Liver (tissue), 9 donors: Measurements from ENCODE around the gene PTTG1IP. TPM values are rescaled to one million over a fixed set of nuclear protein-coding genes. Genes with fewer than 3 reads are reported as not detected.

Experiments
- DNase-seq: peaks from one replicate; pipeline ENCODE4 v3.0.0-alpha.2; 2017; ENCODE audit warnings: low spot score
- H3K27ac ChIP-seq, 2 donors: one replicate each; pipeline ENCODE4 v1.7.0; 2013; ENCODE audit warnings: inconsistent platforms in 2 of 2, low read length in 2 of 2, control low read depth in 1 of 2, low read depth in 1 of 2, mild to moderate bottlenecking in 1 of 2
- H3K27me3 ChIP-seq, 4 donors: one replicate each; pipeline versions ENCODE4 v1.6.1 to v1.7.0; 2013; ENCODE audit warnings: low read length in 3 of 4, inconsistent platforms in 1 of 4, mild to moderate bottlenecking in 1 of 4, moderate library complexity in 1 of 4; ENCODE audit not compliant: control insufficient read depth in 4 of 4, insufficient read depth in 4 of 4
- H3K36me3 ChIP-seq, 4 donors: one replicate each; pipeline versions ENCODE4 v1.6.1 to v1.7.0; 2013; ENCODE audit warnings: low read length in 3 of 4, mild to moderate bottlenecking in 3 of 4, low read depth in 1 of 4, moderate library complexity in 1 of 4; ENCODE audit not compliant: control insufficient read depth in 4 of 4, insufficient read depth in 3 of 4
- H3K4me1 ChIP-seq, 4 donors: one replicate each; pipeline versions ENCODE4 v1.6.1 to v1.7.0; 2013; ENCODE audit warnings: low read length in 3 of 4, mild to moderate bottlenecking in 3 of 4, moderate library complexity in 1 of 4; ENCODE audit not compliant: control insufficient read depth in 4 of 4, insufficient read depth in 4 of 4
- H3K4me3 ChIP-seq, 3 donors: one replicate each; pipeline versions ENCODE4 v1.6.1 to v1.7.0; 2013; ENCODE audit warnings: low read length in 3 of 3, control low read depth in 1 of 3, low read depth in 1 of 3, mild to moderate bottlenecking in 1 of 3
- H3K9ac ChIP-seq, 2 donors: one replicate each; pipeline ENCODE4 v1.7.0; 2013; ENCODE audit warnings: low read length in 2 of 2, mild to moderate bottlenecking in 2 of 2, moderate library complexity in 2 of 2, control low read depth in 1 of 2, low read depth in 1 of 2
- H3K9me3 ChIP-seq, 4 donors: one replicate each; pipeline versions ENCODE4 v1.6.1 to v1.7.0; 2013; ENCODE audit warnings: low read length in 3 of 4; ENCODE audit not compliant: control insufficient read depth in 4 of 4
- EGR1 ChIP-seq, 2 donors: IDR thresholded peaks; 2 replicates each; pipeline ENCODE4 v1.6.1; 2016 to 2018; ENCODE audit warnings: antibody characterized with exemption in 2 of 2, low read depth in 2 of 2
- FOXA1 ChIP-seq: IDR thresholded peaks from 2 replicates; pipeline ENCODE4 v1.6.1; 2016; ENCODE audit warnings: antibody characterized with exemption
- FOXA2 ChIP-seq: IDR thresholded peaks from 2 replicates; pipeline ENCODE4 v1.6.1; 2016; ENCODE audit warnings: antibody characterized with exemption
- GABPA ChIP-seq, 2 donors: IDR thresholded peaks in 1 of 2; conservative IDR thresholded peaks in 1 of 2; 2 replicates each; pipeline ENCODE4 v1.6.1; 2016; ENCODE audit warnings: antibody characterized with exemption in 2 of 2, mild to moderate bottlenecking in 1 of 2, moderate library complexity in 1 of 2
- HNF4A ChIP-seq, 2 donors: conservative IDR thresholded peaks; 2 replicates each; pipeline ENCODE4 v1.6.1; 2016; ENCODE audit warnings: antibody characterized with exemption in 2 of 2, mild to moderate bottlenecking in 2 of 2
- HNF4G ChIP-seq: IDR thresholded peaks from 2 replicates; pipeline ENCODE4 v1.6.1; 2016; ENCODE audit warnings: antibody characterized with exemption
- JUND ChIP-seq, 2 donors: IDR thresholded peaks; 2 replicates each; pipeline ENCODE4 v1.6.1; 2016; ENCODE audit warnings: antibody characterized with exemption in 2 of 2
- NR2F2 ChIP-seq: IDR thresholded peaks from 2 replicates; pipeline ENCODE4 v1.6.1; 2016; ENCODE audit warnings: antibody characterized with exemption
- RAD21 ChIP-seq, 2 donors: IDR thresholded peaks; 2 replicates each; pipeline ENCODE4 v1.6.1; 2016; ENCODE audit warnings: antibody characterized with exemption in 2 of 2, mild to moderate bottlenecking in 2 of 2
- RXRA ChIP-seq, 2 donors: IDR thresholded peaks; 2 replicates each; pipeline ENCODE4 v1.6.1; 2017 to 2018; ENCODE audit warnings: antibody characterized with exemption in 2 of 2, mild to moderate bottlenecking in 1 of 2
- SP1 ChIP-seq: IDR thresholded peaks from 2 replicates; pipeline ENCODE4 v1.6.1; 2018; ENCODE audit warnings: antibody characterized with exemption, mild to moderate bottlenecking
- TAF1 ChIP-seq: conservative IDR thresholded peaks from 2 replicates; pipeline ENCODE4 v1.6.1; 2016; ENCODE audit warnings: antibody characterized with exemption, mild to moderate bottlenecking
- YY1 ChIP-seq: IDR thresholded peaks from 2 replicates; pipeline ENCODE4 v1.6.1; 2016; ENCODE audit warnings: antibody characterized with exemption, mild to moderate bottlenecking
- WGBS: extraction: QIAGEN DNeasy Blood & Tissue Kit; methylation state at CpG from one replicate; pipeline ENCODE4 v1.1.7; 2013; 5-methylcytosine and 5-hydroxymethylcytosine counted together
- polyA plus RNA-seq, 2 donors: library from polyadenylated mRNA; stranded (reverse) in 1 of 2; unstranded in 1 of 2; fragments of 200-250 nt in 1 of 2; fragments of >200 nt in 1 of 2; fragmentation: Nextera tagmentation in 1 of 2; extraction: Ambion mirVana in 1 of 2; gene quantifications; one replicate each; pipeline versions ENCODE4 v1.2.1 to v1.2.3, GENCODE V29; 2013 to 2015
- total RNA-seq, 2 donors: library from RNA; depleted of rRNA; stranded (reverse); fragments of >200 nt; gene quantifications; one replicate each; pipeline ENCODE4 v1.2.3, GENCODE V29; 2014
- TF ChIP-seq, protein P1 (sequence below): fragments of 150-350 bp; IDR thresholded peaks from 2 replicates; pipeline ENCODE4 v1.5.1; 2017; ENCODE audit warnings: improper control_type of control experiment, low read depth, low read length; ENCODE audit not compliant: missing input control
- TF ChIP-seq, protein P2 (sequence below): IDR thresholded peaks from 2 replicates; pipeline ENCODE4 v1.6.1; 2016; ENCODE audit warnings: antibody characterized with exemption
- TF ChIP-seq, protein P3 (sequence below): IDR thresholded peaks from 2 replicates; pipeline ENCODE4 v1.6.1; 2016; ENCODE audit warnings: antibody characterized with exemption
- TF ChIP-seq, protein P4 (sequence below): IDR thresholded peaks from 2 replicates; pipeline ENCODE4 v1.6.1; 2016; ENCODE audit warnings: antibody characterized with exemption, mild to moderate bottlenecking
- TF ChIP-seq, protein P5 (sequence below): IDR thresholded peaks from 2 replicates; pipeline ENCODE4 v1.6.1; 2016; ENCODE audit warnings: antibody characterized with exemption
- donor health status: healthy.
- donor health status: healthy.
- donor health status: healthy.
- donor health status: healthy.
- donor health status: healthy.

The PTTG1IP gene
- total and polyA plus RNA-seq, 4 donors = 62.0 to 94.0 (median 79.8) TPM

DNA sequence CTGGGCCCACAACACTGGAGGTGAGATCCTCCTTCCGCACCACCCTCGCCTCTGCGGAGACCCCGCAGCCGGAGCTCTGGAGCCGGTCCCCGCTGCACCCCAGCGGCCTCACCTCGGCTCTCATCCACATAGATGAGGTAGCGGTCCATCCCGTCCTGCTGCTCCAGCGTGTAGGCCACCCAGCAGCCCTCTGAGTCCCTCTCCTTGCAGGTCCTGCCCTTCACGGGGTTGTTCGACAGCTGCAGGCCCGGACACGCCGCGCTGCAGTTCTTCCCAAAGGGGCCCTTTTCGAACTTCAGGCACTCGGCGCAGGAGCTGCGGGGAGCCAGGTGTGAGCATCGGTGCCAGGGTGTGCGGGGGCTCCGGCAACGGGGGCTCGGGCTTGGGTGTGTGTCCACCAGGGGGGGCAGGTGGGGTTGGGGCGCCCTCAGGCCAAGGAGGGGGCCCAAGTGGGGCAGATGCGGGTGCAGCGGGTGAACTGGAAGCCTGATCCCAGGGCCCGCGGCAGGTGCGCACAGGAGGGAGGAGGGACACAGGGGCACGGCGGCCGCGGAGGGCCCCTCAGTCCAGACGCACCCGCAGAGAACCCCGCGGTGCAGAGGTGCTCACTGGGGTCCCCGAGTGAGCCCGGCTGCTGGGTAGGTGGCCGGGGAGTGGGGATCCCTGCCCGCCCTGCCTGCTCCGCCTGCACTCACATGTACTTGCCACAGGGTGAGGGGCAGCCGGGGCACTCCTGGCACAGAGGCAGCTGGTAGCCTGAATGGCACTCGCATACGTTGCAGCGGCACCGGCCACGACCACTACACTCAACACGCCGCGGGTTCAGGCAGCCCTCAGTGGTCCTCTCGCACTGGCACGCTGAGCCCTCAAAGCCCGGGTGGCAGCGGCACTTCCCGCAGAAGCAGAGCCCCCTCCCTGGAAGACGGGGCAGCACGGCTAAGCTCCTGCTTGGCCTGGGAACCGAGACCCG, 15.4 kb upstream of the PTTG1IP start:
- no peak for DNase-seq
- no peaks in the 10 kb centered on the region for H3K27me3 ChIP-seq
- no peaks in the 10 kb centered on the region for H3K9me3 ChIP-seq
- H3K9ac ChIP-seq = no peak overlapping the region
- no peak overlapping the region for H3K4me3 ChIP-seq
- 95% methylated on average over 64 of the region's 64 CpGs for WGBS
- peaks cover 20 to 57% (median 40%) of the 10 kb centered on the region in 4 donors for H3K4me1 ChIP-seq
- no peak for TF ChIP-seq FOXA2
- TF ChIP-seq SP1 = no peak
- TF ChIP-seq TAF1 = no peak
- TF ChIP-seq FOXA1 = no peak
- TF ChIP-seq, protein P1, sequence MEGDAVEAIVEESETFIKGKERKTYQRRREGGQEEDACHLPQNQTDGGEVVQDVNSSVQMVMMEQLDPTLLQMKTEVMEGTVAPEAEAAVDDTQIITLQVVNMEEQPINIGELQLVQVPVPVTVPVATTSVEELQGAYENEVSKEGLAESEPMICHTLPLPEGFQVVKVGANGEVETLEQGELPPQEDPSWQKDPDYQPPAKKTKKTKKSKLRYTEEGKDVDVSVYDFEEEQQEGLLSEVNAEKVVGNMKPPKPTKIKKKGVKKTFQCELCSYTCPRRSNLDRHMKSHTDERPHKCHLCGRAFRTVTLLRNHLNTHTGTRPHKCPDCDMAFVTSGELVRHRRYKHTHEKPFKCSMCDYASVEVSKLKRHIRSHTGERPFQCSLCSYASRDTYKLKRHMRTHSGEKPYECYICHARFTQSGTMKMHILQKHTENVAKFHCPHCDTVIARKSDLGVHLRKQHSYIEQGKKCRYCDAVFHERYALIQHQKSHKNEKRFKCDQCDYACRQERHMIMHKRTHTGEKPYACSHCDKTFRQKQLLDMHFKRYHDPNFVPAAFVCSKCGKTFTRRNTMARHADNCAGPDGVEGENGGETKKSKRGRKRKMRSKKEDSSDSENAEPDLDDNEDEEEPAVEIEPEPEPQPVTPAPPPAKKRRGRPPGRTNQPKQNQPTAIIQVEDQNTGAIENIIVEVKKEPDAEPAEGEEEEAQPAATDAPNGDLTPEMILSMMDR = no peak
- TF ChIP-seq HNF4G = no peak
- no peak for TF ChIP-seq JUND (IDR thresholded peaks at IDR 0.05)
- TF ChIP-seq, protein P2, sequence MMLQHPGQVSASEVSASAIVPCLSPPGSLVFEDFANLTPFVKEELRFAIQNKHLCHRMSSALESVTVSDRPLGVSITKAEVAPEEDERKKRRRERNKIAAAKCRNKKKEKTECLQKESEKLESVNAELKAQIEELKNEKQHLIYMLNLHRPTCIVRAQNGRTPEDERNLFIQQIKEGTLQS = no peak
- TF ChIP-seq NR2F2 = no peak
- no peak for TF ChIP-seq EGR1 (IDR thresholded peaks at IDR 0.05; ENCODE audit: low read depth in 2 of 2)
- TF ChIP-seq RXRA (IDR thresholded peaks at IDR 0.05) = no peak
- TF ChIP-seq, protein P3, sequence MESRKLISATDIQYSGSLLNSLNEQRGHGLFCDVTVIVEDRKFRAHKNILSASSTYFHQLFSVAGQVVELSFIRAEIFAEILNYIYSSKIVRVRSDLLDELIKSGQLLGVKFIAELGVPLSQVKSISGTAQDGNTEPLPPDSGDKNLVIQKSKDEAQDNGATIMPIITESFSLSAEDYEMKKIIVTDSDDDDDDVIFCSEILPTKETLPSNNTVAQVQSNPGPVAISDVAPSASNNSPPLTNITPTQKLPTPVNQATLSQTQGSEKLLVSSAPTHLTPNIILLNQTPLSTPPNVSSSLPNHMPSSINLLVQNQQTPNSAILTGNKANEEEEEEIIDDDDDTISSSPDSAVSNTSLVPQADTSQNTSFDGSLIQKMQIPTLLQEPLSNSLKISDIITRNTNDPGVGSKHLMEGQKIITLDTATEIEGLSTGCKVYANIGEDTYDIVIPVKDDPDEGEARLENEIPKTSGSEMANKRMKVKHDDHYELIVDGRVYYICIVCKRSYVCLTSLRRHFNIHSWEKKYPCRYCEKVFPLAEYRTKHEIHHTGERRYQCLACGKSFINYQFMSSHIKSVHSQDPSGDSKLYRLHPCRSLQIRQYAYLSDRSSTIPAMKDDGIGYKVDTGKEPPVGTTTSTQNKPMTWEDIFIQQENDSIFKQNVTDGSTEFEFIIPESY = no peak
- TF ChIP-seq, protein P4, sequence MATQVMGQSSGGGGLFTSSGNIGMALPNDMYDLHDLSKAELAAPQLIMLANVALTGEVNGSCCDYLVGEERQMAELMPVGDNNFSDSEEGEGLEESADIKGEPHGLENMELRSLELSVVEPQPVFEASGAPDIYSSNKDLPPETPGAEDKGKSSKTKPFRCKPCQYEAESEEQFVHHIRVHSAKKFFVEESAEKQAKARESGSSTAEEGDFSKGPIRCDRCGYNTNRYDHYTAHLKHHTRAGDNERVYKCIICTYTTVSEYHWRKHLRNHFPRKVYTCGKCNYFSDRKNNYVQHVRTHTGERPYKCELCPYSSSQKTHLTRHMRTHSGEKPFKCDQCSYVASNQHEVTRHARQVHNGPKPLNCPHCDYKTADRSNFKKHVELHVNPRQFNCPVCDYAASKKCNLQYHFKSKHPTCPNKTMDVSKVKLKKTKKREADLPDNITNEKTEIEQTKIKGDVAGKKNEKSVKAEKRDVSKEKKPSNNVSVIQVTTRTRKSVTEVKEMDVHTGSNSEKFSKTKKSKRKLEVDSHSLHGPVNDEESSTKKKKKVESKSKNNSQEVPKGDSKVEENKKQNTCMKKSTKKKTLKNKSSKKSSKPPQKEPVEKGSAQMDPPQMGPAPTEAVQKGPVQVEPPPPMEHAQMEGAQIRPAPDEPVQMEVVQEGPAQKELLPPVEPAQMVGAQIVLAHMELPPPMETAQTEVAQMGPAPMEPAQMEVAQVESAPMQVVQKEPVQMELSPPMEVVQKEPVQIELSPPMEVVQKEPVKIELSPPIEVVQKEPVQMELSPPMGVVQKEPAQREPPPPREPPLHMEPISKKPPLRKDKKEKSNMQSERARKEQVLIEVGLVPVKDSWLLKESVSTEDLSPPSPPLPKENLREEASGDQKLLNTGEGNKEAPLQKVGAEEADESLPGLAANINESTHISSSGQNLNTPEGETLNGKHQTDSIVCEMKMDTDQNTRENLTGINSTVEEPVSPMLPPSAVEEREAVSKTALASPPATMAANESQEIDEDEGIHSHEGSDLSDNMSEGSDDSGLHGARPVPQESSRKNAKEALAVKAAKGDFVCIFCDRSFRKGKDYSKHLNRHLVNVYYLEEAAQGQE = no peak
- TF ChIP-seq, protein P5, sequence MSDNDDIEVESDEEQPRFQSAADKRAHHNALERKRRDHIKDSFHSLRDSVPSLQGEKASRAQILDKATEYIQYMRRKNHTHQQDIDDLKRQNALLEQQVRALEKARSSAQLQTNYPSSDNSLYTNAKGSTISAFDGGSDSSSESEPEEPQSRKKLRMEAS = no peak
- TF ChIP-seq RAD21 (IDR thresholded peaks at IDR 0.05) = no peak
- no peak for TF ChIP-seq HNF4A (conservative IDR thresholded peaks at IDR 0.05)
- TF ChIP-seq GABPA (IDR thresholded peaks at IDR 0.05 in 1 of 2, conservative IDR thresholded peaks at IDR 0.05 in 1 of 2) = no peak
- no peak for TF ChIP-seq YY1
- no peak overlapping the region for H3K27ac ChIP-seq
- H3K36me3 ChIP-seq = no peaks in the 10 kb centered on the region
